SK-N-SH treated with all-trans-retinoic acid at 6 μM for 48 hours (cell line): ENCODE measurements around the gene TBCEL.
A peak's percentile ranks its signal among the peaks of the same experiment; 100 is the strongest.

Source experiments
- ATAC-seq: fragments of 200-7000 bp; cut with Tn5 transposase; 3 replicates; pipeline ENCODE4 v1.9.1; 2020; ENCODE audit warnings: mild to moderate bottlenecking, moderate library complexity
- ARNTL ChIP-seq: fragments of 450-650 bp; formaldehyde crosslinking; IDR thresholded peaks from 2 replicates; pipeline ENCODE4 v1.5.0; 2020; ENCODE audit warnings: low read depth, mild to moderate bottlenecking, moderate library complexity, borderline replicate concordance
- BACH2 ChIP-seq: fragments of 250-450 bp; sonication (Bioruptor Pico); IDR thresholded peaks from 2 replicates; pipeline ENCODE4 v1.9.0; 2021; ENCODE audit warnings: mild to moderate bottlenecking, borderline replicate concordance
- CSDC2 ChIP-seq: fragments of 250-450 bp; sonication (Bioruptor Pico); IDR thresholded peaks from 2 replicates; pipeline ENCODE4 v1.5.0; 2020; ENCODE audit warnings: mild to moderate bottlenecking, moderate library complexity
- CSRNP3 ChIP-seq: fragments of 250-450 bp; sonication (Bioruptor Pico); IDR thresholded peaks from 2 replicates; pipeline ENCODE4 v1.5.1; 2021; ENCODE audit warnings: mild to moderate bottlenecking, moderate library complexity
- ESRRG ChIP-seq: fragments of 250-450 bp; sonication (Bioruptor Pico); IDR thresholded peaks from 2 replicates; pipeline ENCODE4 v1.6.1; 2021; ENCODE audit warnings: mild to moderate bottlenecking
- ISL1 ChIP-seq: fragments of 250-450 bp; sonication (Bioruptor Pico); IDR thresholded peaks from 2 replicates; pipeline ENCODE4 v2.1.2; 2022; ENCODE audit warnings: mild to moderate bottlenecking, moderate library complexity
- OSR1 ChIP-seq: fragments of 250-450 bp; sonication (Bioruptor Pico); IDR thresholded peaks from 2 replicates; pipeline ENCODE4 v1.8.0; 2022; ENCODE audit warnings: moderate library complexity, mild to moderate bottlenecking, inconsistent platforms
- POU6F1 ChIP-seq: fragments of 250-450 bp; sonication (Bioruptor Pico); IDR thresholded peaks from 2 replicates; pipeline ENCODE4 v1.8.0; 2021; ENCODE audit warnings: low read depth, mild to moderate bottlenecking, moderate library complexity, borderline replicate concordance
- PPARA ChIP-seq: fragments of 250-450 bp; sonication (Bioruptor Pico); IDR thresholded peaks from 2 replicates; pipeline ENCODE4 v1.5.0; 2020; ENCODE audit warnings: mild to moderate bottlenecking, borderline replicate concordance
- RARB ChIP-seq: fragments of 250-450 bp; sonication (Bioruptor Pico); IDR thresholded peaks from 2 replicates; pipeline ENCODE4 v1.8.0; 2021; ENCODE audit warnings: mild to moderate bottlenecking, moderate library complexity
- SNAI2 ChIP-seq: fragments of 250-450 bp; sonication (Bioruptor Pico); IDR thresholded peaks from 2 replicates; pipeline ENCODE4 v1.5.0; 2020; ENCODE audit warnings: mild to moderate bottlenecking, moderate library complexity
- TCF4 ChIP-seq: fragments of 250-450 bp; sonication (Bioruptor Pico); IDR thresholded peaks from 2 replicates; pipeline ENCODE4 v1.8.0; 2021; ENCODE audit warnings: mild to moderate bottlenecking, moderate library complexity, borderline replicate concordance
- TOX ChIP-seq: fragments of 250-450 bp; sonication (Bioruptor Pico); IDR thresholded peaks from 2 replicates; pipeline ENCODE4 v1.8.0; 2021; ENCODE audit warnings: mild to moderate bottlenecking, moderate library complexity, borderline replicate concordance
- ZFP3 ChIP-seq: fragments of 250-450 bp; sonication (Bioruptor Pico); IDR thresholded peaks from 2 replicates; pipeline ENCODE4 v1.5.0; 2020; ENCODE audit warnings: mild to moderate bottlenecking, moderate library complexity
- ZFP30 ChIP-seq: fragments of 450-650 bp; formaldehyde crosslinking; IDR thresholded peaks from 2 replicates; pipeline ENCODE4 v1.5.0; 2022; ENCODE audit warnings: mild to moderate bottlenecking, moderate library complexity
- ZNF565 ChIP-seq: fragments of 450-650 bp; formaldehyde crosslinking; conservative IDR thresholded peaks from 2 replicates; pipeline ENCODE4 v1.5.0; 2020; ENCODE audit warnings: low read depth, mild to moderate bottlenecking, moderate library complexity
- ZNF70 ChIP-seq: fragments of 450-650 bp; formaldehyde crosslinking; IDR thresholded peaks from 2 replicates; pipeline ENCODE4 v1.5.0; 2020; ENCODE audit warnings: mild to moderate bottlenecking, moderate library complexity
- ZNF8 ChIP-seq: fragments of 450-650 bp; formaldehyde crosslinking; IDR thresholded peaks from 2 replicates; pipeline ENCODE4 v1.5.0; 2020; ENCODE audit warnings: mild to moderate bottlenecking, moderate library complexity
- TF ChIP-seq, protein P1 (sequence below): fragments of 250-450 bp; sonication (Bioruptor Pico); IDR thresholded peaks from 2 replicates; pipeline ENCODE4 v1.5.1; 2020; ENCODE audit warnings: low read depth, mild to moderate bottlenecking, moderate library complexity
- TF ChIP-seq, protein P2 (sequence below): fragments of 250-450 bp; sonication (Bioruptor Pico); IDR thresholded peaks from 2 replicates; pipeline ENCODE4 v1.5.0; 2020; ENCODE audit warnings: mild to moderate bottlenecking, moderate library complexity

TBCEL gene

GRCh38 chr11:121081321-121081720 is 57.4 kb downstream of the TBCEL start:
- no peak for ATAC-seq
- no peak for TF ChIP-seq RARB (CRISPR knock-in tag)
- no peak for TF ChIP-seq POU6F1
- TF ChIP-seq, protein P1, sequence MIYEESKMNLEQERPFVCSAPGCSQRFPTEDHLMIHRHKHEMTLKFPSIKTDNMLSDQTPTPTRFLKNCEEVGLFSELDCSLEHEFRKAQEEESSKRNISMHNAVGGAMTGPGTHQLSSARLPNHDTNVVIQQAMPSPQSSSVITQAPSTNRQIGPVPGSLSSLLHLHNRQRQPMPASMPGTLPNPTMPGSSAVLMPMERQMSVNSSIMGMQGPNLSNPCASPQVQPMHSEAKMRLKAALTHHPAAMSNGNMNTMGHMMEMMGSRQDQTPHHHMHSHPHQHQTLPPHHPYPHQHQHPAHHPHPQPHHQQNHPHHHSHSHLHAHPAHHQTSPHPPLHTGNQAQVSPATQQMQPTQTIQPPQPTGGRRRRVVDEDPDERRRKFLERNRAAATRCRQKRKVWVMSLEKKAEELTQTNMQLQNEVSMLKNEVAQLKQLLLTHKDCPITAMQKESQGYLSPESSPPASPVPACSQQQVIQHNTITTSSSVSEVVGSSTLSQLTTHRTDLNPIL (CRISPR knock-in tag), result no peak
- no peak for TF ChIP-seq BACH2
- TF ChIP-seq ZNF565 (CRISPR knock-in tag), result no peak
- TF ChIP-seq, protein P2, sequence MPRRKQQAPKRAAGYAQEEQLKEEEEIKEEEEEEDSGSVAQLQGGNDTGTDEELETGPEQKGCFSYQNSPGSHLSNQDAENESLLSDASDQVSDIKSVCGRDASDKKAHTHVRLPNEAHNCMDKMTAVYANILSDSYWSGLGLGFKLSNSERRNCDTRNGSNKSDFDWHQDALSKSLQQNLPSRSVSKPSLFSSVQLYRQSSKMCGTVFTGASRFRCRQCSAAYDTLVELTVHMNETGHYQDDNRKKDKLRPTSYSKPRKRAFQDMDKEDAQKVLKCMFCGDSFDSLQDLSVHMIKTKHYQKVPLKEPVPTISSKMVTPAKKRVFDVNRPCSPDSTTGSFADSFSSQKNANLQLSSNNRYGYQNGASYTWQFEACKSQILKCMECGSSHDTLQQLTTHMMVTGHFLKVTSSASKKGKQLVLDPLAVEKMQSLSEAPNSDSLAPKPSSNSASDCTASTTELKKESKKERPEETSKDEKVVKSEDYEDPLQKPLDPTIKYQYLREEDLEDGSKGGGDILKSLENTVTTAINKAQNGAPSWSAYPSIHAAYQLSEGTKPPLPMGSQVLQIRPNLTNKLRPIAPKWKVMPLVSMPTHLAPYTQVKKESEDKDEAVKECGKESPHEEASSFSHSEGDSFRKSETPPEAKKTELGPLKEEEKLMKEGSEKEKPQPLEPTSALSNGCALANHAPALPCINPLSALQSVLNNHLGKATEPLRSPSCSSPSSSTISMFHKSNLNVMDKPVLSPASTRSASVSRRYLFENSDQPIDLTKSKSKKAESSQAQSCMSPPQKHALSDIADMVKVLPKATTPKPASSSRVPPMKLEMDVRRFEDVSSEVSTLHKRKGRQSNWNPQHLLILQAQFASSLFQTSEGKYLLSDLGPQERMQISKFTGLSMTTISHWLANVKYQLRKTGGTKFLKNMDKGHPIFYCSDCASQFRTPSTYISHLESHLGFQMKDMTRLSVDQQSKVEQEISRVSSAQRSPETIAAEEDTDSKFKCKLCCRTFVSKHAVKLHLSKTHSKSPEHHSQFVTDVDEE (CRISPR knock-in tag), result no peak
- no peak for TF ChIP-seq ISL1 (CRISPR knock-in tag)
- no peak for TF ChIP-seq ARNTL (CRISPR knock-in tag)

- TF ChIP-seq ZNF8 (CRISPR knock-in tag) (no peak), OSR1 (no peak), SNAI2 (CRISPR knock-in tag) (no peak), CSDC2 (CRISPR knock-in tag) (no peak), BACH2 (no peak), ZNF565 (CRISPR knock-in tag) (no peak), POU6F1 (no peak), TOX (no peak), ZFP3 (no peak), RARB (CRISPR knock-in tag) (no peak), CSRNP3 (CRISPR knock-in tag) (no peak), PPARA (CRISPR knock-in tag) (no peak), ZNF70 (CRISPR knock-in tag) (no peak), ESRRG (CRISPR knock-in tag) (no peak), ISL1 (CRISPR knock-in tag) (no peak), TCF4 (CRISPR knock-in tag) (no peak)
- TF ChIP-seq, protein P2 (CRISPR knock-in tag), result no peak
- no peak for ATAC-seq
These were observed 58.3 kb downstream of the TBCEL start for GRCh38 chr11:121082219-121082618.

DNA sequence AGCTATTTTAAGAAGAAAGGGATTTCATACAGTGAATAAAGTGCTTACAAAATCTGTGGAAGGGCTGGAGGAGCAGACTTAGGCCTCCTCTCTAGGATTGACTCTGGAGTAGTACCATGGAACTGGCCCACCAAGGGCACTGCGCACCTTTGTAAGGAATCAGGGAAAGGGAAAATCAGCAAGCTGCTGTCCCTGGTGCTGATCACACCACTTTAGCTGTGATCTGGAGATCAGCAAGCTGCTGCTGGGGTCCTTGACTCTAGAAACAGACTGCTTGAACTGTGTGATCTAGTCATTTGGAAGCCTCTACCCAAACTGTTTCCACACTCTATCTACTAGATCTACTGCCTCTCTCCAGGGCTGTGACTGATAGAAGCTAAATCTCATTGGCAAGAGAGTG is 58.8 kb downstream of the TBCEL start:
- ATAC-seq, result peak; percentile 27; the same call in 1 of the 3 replicates
- TF ChIP-seq SNAI2 (CRISPR knock-in tag) (no peak), ZFP30 (CRISPR knock-in tag) (0 out of 2 replicates have a peak, but pooled peaks have one; percentile 20), RARB (CRISPR knock-in tag) (no peak), OSR1 (no peak)
